Measurements from ENCODE around the gene MYLK. TPM values are rescaled to one million over a fixed set of nuclear protein-coding genes. Genes with fewer than 3 reads are reported as not detected.

Gene MYLK
- total and polyA plus RNA-seq, 4 donors = 17.1 to 158 (median 41.9) TPM

DNA sequence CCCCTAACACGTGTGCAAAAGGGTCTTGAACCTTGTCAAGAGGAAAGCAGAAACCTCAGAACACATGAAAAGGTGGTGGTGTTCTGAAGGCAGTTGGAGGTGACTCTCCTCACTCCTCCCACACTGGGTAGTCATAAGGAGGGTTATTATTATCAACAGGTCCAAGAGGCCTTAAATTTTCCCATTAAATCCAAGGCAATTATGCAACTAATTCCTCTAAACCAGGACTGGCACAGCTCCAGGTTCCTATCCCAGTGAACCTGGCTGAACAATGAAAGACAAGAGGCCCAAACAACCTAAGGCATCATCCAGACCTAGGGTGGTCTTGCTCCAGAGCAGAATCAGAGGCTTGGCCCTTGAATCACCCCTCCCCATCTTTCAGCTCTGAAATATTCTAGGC is 15.0 kb downstream of the MYLK start:
- 90% methylated on average over 1 of the region's 1 CpG for WGBS
- TF ChIP-seq YY1 (IDR thresholded peaks at IDR 0.05) = no peak
- no peak for TF ChIP-seq TAF1 (conservative IDR thresholded peaks at IDR 0.05)
- no peak for TF ChIP-seq NR2F2 (IDR thresholded peaks at IDR 0.05)
- no peak for TF ChIP-seq RXRA (IDR thresholded peaks at IDR 0.05)
- TF ChIP-seq JUND (IDR thresholded peaks at IDR 0.05) = no peak
- TF ChIP-seq, protein P1, sequence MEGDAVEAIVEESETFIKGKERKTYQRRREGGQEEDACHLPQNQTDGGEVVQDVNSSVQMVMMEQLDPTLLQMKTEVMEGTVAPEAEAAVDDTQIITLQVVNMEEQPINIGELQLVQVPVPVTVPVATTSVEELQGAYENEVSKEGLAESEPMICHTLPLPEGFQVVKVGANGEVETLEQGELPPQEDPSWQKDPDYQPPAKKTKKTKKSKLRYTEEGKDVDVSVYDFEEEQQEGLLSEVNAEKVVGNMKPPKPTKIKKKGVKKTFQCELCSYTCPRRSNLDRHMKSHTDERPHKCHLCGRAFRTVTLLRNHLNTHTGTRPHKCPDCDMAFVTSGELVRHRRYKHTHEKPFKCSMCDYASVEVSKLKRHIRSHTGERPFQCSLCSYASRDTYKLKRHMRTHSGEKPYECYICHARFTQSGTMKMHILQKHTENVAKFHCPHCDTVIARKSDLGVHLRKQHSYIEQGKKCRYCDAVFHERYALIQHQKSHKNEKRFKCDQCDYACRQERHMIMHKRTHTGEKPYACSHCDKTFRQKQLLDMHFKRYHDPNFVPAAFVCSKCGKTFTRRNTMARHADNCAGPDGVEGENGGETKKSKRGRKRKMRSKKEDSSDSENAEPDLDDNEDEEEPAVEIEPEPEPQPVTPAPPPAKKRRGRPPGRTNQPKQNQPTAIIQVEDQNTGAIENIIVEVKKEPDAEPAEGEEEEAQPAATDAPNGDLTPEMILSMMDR (IDR thresholded peaks at IDR 0.05; ENCODE audit: low read depth, low read length, missing input control) = no peak
- TF ChIP-seq HNF4G (IDR thresholded peaks at IDR 0.05) = no peak
- TF ChIP-seq GABPA (IDR thresholded peaks at IDR 0.05 in 1 of 2, conservative IDR thresholded peaks at IDR 0.05 in 1 of 2) = no peak
- TF ChIP-seq, protein P2, sequence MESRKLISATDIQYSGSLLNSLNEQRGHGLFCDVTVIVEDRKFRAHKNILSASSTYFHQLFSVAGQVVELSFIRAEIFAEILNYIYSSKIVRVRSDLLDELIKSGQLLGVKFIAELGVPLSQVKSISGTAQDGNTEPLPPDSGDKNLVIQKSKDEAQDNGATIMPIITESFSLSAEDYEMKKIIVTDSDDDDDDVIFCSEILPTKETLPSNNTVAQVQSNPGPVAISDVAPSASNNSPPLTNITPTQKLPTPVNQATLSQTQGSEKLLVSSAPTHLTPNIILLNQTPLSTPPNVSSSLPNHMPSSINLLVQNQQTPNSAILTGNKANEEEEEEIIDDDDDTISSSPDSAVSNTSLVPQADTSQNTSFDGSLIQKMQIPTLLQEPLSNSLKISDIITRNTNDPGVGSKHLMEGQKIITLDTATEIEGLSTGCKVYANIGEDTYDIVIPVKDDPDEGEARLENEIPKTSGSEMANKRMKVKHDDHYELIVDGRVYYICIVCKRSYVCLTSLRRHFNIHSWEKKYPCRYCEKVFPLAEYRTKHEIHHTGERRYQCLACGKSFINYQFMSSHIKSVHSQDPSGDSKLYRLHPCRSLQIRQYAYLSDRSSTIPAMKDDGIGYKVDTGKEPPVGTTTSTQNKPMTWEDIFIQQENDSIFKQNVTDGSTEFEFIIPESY (IDR thresholded peaks at IDR 0.05) = no peak
- TF ChIP-seq SP1 (IDR thresholded peaks at IDR 0.05) = no peak
- TF ChIP-seq, protein P3, sequence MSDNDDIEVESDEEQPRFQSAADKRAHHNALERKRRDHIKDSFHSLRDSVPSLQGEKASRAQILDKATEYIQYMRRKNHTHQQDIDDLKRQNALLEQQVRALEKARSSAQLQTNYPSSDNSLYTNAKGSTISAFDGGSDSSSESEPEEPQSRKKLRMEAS (IDR thresholded peaks at IDR 0.05) = no peak
- TF ChIP-seq EGR1 (IDR thresholded peaks at IDR 0.05; ENCODE audit: low read depth in 2 of 2) = no peak
- TF ChIP-seq, protein P4, sequence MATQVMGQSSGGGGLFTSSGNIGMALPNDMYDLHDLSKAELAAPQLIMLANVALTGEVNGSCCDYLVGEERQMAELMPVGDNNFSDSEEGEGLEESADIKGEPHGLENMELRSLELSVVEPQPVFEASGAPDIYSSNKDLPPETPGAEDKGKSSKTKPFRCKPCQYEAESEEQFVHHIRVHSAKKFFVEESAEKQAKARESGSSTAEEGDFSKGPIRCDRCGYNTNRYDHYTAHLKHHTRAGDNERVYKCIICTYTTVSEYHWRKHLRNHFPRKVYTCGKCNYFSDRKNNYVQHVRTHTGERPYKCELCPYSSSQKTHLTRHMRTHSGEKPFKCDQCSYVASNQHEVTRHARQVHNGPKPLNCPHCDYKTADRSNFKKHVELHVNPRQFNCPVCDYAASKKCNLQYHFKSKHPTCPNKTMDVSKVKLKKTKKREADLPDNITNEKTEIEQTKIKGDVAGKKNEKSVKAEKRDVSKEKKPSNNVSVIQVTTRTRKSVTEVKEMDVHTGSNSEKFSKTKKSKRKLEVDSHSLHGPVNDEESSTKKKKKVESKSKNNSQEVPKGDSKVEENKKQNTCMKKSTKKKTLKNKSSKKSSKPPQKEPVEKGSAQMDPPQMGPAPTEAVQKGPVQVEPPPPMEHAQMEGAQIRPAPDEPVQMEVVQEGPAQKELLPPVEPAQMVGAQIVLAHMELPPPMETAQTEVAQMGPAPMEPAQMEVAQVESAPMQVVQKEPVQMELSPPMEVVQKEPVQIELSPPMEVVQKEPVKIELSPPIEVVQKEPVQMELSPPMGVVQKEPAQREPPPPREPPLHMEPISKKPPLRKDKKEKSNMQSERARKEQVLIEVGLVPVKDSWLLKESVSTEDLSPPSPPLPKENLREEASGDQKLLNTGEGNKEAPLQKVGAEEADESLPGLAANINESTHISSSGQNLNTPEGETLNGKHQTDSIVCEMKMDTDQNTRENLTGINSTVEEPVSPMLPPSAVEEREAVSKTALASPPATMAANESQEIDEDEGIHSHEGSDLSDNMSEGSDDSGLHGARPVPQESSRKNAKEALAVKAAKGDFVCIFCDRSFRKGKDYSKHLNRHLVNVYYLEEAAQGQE (IDR thresholded peaks at IDR 0.05) = no peak
- no peak for TF ChIP-seq FOXA2 (IDR thresholded peaks at IDR 0.05)
- TF ChIP-seq RAD21 (IDR thresholded peaks at IDR 0.05) = no peak
- no peak for TF ChIP-seq HNF4A (conservative IDR thresholded peaks at IDR 0.05)
- TF ChIP-seq, protein P5, sequence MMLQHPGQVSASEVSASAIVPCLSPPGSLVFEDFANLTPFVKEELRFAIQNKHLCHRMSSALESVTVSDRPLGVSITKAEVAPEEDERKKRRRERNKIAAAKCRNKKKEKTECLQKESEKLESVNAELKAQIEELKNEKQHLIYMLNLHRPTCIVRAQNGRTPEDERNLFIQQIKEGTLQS (IDR thresholded peaks at IDR 0.05) = no peak
- no peak for TF ChIP-seq FOXA1 (IDR thresholded peaks at IDR 0.05)
- peaks cover 0 to 9% (median 0%) of the 10 kb centered on the region in 4 donors for H3K4me1 ChIP-seq (ENCODE audit: control insufficient read depth in 4 of 4, insufficient read depth in 4 of 4, low read length in 3 of 4)
- no peaks in the 10 kb centered on the region for H3K27me3 ChIP-seq (ENCODE audit: control insufficient read depth in 4 of 4, insufficient read depth in 4 of 4, low read length in 3 of 4)
- peaks cover 0 to 2% (median 0%) of the 10 kb centered on the region in 4 donors for H3K36me3 ChIP-seq (ENCODE audit: control insufficient read depth in 4 of 4, insufficient read depth in 3 of 4, low read depth in 1 of 4, low read length in 3 of 4)
- H3K9me3 ChIP-seq (ENCODE audit: control insufficient read depth in 4 of 4, low read length in 3 of 4) = no peaks in the 10 kb centered on the region
- no peak overlapping the region for H3K27ac ChIP-seq (ENCODE audit: low read depth in 1 of 2, low read length in 2 of 2)
- H3K9ac ChIP-seq (ENCODE audit: low read depth in 1 of 2, low read length in 2 of 2) = no peak overlapping the region
- DNase-seq (ENCODE audit: low spot score) = no peak
- H3K4me3 ChIP-seq (ENCODE audit: low read depth in 1 of 3, low read length in 3 of 3) = no peak overlapping the region

All from liver (tissue), 9 donors.